GM12878 (cell line): ENCODE measurements around the gene COL11A2. TPM values are rescaled to one million over a fixed set of nuclear protein-coding genes. Genes with fewer than 3 reads are reported as not detected.

ENCODE experiments used
- ATAC-seq: fragments of 200-7000 bp; cut with Tn5 transposase; 3 replicates; pipeline ENCODE4 v1.9.1; 2020; ENCODE audit warnings: mild to moderate bottlenecking, moderate library complexity
- BruUV-seq: library from RNA; stranded (reverse); fragments of 400-500 nt; replicated peaks from 2 replicates; lab custom pipeline; 2021; lab: Mats Ljungman, UMichigan
- CTCF ChIA-PET: fragments of 300-600 bp; sonication (Branson Sonifier 250); formaldehyde crosslinking; extraction: SDS; loops from one replicate; lab custom pipeline; 2021; ENCODE audit warnings: inconsistent platforms; lab: Yijun Ruan, JAX
- POLR2A ChIA-PET: fragments of 350-600 bp; formaldehyde crosslinking; extraction: SDS; loops from one replicate; lab custom pipeline; 2021; ENCODE audit warnings: inconsistent platforms; lab: Charles Lee
- RAD21 ChIA-PET: fragments of 300-600 bp; sonication (Branson Sonifier 250); formaldehyde crosslinking; loops from one replicate; lab custom pipeline; 2023; ENCODE audit warnings: antibody characterized with exemption; ENCODE audit not compliant: unreplicated experiment; lab: Charles Lee
- SMC1A ChIA-PET: fragments of 300-600 bp; sonication (Branson Sonifier 250); formaldehyde crosslinking; loops from one replicate; lab custom pipeline; 2023; ENCODE audit not compliant: unreplicated experiment, uncharacterized antibody; lab: Charles Lee
- DNase-seq: peaks from one replicate; pipeline ENCODE4 v3.0.0-alpha.2; 2011; ENCODE audit warnings: low read depth, low spot score
- FAIRE-seq: peaks from 3 replicates; lab custom pipeline; 2011; peaks lifted over from hg19 to GRCh38; lab: Jason Lieb, UNC
- H2AFZ ChIP-seq: 2 replicates; pipeline ENCODE4 v1.6.0; 2011; ENCODE audit warnings: low read depth, low read length, control low read depth; ENCODE audit not compliant: control insufficient read depth
- H3K27ac ChIP-seq: 2 replicates; pipeline ENCODE4 v1.5.1; 2011; ENCODE audit warnings: control low read depth; ENCODE audit not compliant: control insufficient read depth, insufficient read depth
- H3K27me3 ChIP-seq, 2 experiments: replicated peaks in 1 of 2; 2 replicates each; pipeline versions ENCODE4 v1.6.0 to v1.6.1; 2011; ENCODE audit warnings: low read length in 1 of 2; ENCODE audit not compliant: control insufficient read depth in 2 of 2, insufficient read depth in 2 of 2
- H3K36me3 ChIP-seq, 2 experiments: 2 replicates each; pipeline ENCODE4 v1.5.1; 2011; ENCODE audit warnings: low read length in 1 of 2; ENCODE audit not compliant: control insufficient read depth in 2 of 2, insufficient read depth in 2 of 2
- H3K4me1 ChIP-seq: 2 replicates; pipeline ENCODE4 v1.6.1; 2011; ENCODE audit warnings: mild to moderate bottlenecking, low read length, moderate library complexity, mixed read lengths; ENCODE audit not compliant: control insufficient read depth, insufficient read depth
- H3K4me2 ChIP-seq: 2 replicates; pipeline ENCODE4 v1.6.0; 2011; ENCODE audit warnings: control low read depth; ENCODE audit not compliant: control insufficient read depth, insufficient read depth
- H3K4me3 ChIP-seq: fragments of 200-600 bp; sonication (generic); 2 replicates; pipeline ENCODE4 v1.5.1; 2016
- H3K79me2 ChIP-seq: 2 replicates; pipeline ENCODE4 v1.6.0; 2011; ENCODE audit warnings: low read length; ENCODE audit not compliant: control insufficient read depth, insufficient read depth
- H3K9ac ChIP-seq: 2 replicates; pipeline ENCODE4 v1.8.0; 2011; ENCODE audit warnings: low read length, control low read depth, mixed read lengths; ENCODE audit not compliant: control insufficient read depth, insufficient read depth
- H3K9me3 ChIP-seq: replicated peaks from 3 replicates; pipeline ENCODE4 v1.5.1; 2011; ENCODE audit warnings: mild to moderate bottlenecking, low read length; ENCODE audit not compliant: control insufficient read depth, insufficient read depth
- H4K20me1 ChIP-seq: 2 replicates; pipeline ENCODE4 v1.6.0; 2011; ENCODE audit not compliant: control insufficient read depth, insufficient read depth
- ASH2L ChIP-seq: fragments of 300-600, 200-600 bp; sonication (generic); IDR thresholded peaks from 2 replicates; pipeline ENCODE4 v1.6.1; 2017; ENCODE audit warnings: low read depth, mild to moderate bottlenecking, borderline replicate concordance
- BCLAF1 ChIP-seq: fragments of 450-650 bp; IDR thresholded peaks from 2 replicates; pipeline ENCODE4 v1.6.1; 2017; ENCODE audit warnings: antibody characterized with exemption, mild to moderate bottlenecking, moderate library complexity
- CREM ChIP-seq: IDR thresholded peaks from 2 replicates; pipeline ENCODE4 v1.6.1; 2014; ENCODE audit warnings: antibody characterized with exemption, low read depth
- EZH2 ChIP-seq: IDR thresholded peaks from 2 replicates; pipeline ENCODE4 v1.6.1; 2012; ENCODE audit warnings: low read depth, mild to moderate bottlenecking, control low read depth, inconsistent platforms, low read length, borderline replicate concordance; ENCODE audit not compliant: control insufficient read depth
- POLR2AphosphoS2 ChIP-seq: IDR thresholded peaks from 2 replicates; pipeline ENCODE4 v1.6.1; 2011; ENCODE audit warnings: low read depth, mild to moderate bottlenecking, low read length, improper control_type of control experiment, moderate library complexity
- POLR2AphosphoS5 ChIP-seq: IDR thresholded peaks from 2 replicates; pipeline ENCODE4 v1.6.1; 2011; ENCODE audit warnings: mild to moderate bottlenecking, low read length, inconsistent platforms
- RAD21 ChIP-seq: IDR thresholded peaks from 2 replicates; pipeline ENCODE4 v1.6.1; 2011; ENCODE audit warnings: mild to moderate bottlenecking, low read depth, low read length, moderate library complexity; ENCODE audit not compliant: insufficient read depth
- SREBF2 ChIP-seq: IDR thresholded peaks from 2 replicates; pipeline ENCODE4 v1.6.1; 2012; ENCODE audit warnings: mild to moderate bottlenecking, low read length
- ZNF207 ChIP-seq: fragments of 450-650 bp; IDR thresholded peaks from 2 replicates; pipeline ENCODE4 v1.6.1; 2014; ENCODE audit warnings: antibody characterized with exemption, mild to moderate bottlenecking, borderline replicate concordance
- WGBS: methylation state at CpG from one replicate; pipeline ENCODE4 v1.1.6; 2016; ENCODE audit warnings: low lambda C conversion rate; ENCODE audit not compliant: insufficient replicate concordance, insufficient coverage; ENCODE audit errors: missing lambda C conversion rate; 5-methylcytosine and 5-hydroxymethylcytosine counted together
- in situ Hi-C: fragments of 300-500 bp; cut with MboI; formaldehyde crosslinking; loops from 9 replicates; pipeline ENCODE4 v1.14.3; 2018; ENCODE audit warnings: mixed read lengths
- intact Hi-C: fragments of 100-400 bp; cut with micrococcal nuclease; formaldehyde crosslinking; loops from one replicate; pipeline ENCODE4 v1.14.2; 2022; ENCODE audit not compliant: unreplicated experiment
- polyA plus RNA-seq, 11 experiments: library from polyadenylated mRNA; depleted of rRNA in 4 of 11; unstranded in 6 of 11; stranded (reverse) in 5 of 11; fragments of >200 nt; fragmentation: Nextera tagmentation in 4 of 11; fragmentation: Illumina TruSeq in 1 of 11; extraction: Ambion mirVana in 4 of 11; extraction: Trizol in 1 of 11; gene quantifications; 1 replicate in 1 of 11; 2 replicates in 10 of 11; pipeline versions ENCODE4 v1.2.1 to v1.2.3, GENCODE V29; 2011 to 2016; ENCODE audit warnings: inconsistent platforms in 2 of 11, missing spikeins in 2 of 11, low read depth in 1 of 11
- total RNA-seq, 4 experiments: library from RNA; depleted of rRNA in 3 of 4; stranded (reverse); fragments of >200 nt in 3 of 4; fragmentation: Illumina TruSeq in 1 of 4; extraction: Trizol in 1 of 4; gene quantifications; 2 replicates each; pipeline versions ENCODE4 v1.2.1 to v1.2.3, GENCODE V29; 2013 to 2021

Gene COL11A2
- total and polyA plus RNA-seq, 10 of the 15 experiments (the other 5 are each of a cell fraction or from before 2014, with no cell fraction given), result 0.03 to 0.83 (median 0.22) TPM; not detected in 1

DNA sequence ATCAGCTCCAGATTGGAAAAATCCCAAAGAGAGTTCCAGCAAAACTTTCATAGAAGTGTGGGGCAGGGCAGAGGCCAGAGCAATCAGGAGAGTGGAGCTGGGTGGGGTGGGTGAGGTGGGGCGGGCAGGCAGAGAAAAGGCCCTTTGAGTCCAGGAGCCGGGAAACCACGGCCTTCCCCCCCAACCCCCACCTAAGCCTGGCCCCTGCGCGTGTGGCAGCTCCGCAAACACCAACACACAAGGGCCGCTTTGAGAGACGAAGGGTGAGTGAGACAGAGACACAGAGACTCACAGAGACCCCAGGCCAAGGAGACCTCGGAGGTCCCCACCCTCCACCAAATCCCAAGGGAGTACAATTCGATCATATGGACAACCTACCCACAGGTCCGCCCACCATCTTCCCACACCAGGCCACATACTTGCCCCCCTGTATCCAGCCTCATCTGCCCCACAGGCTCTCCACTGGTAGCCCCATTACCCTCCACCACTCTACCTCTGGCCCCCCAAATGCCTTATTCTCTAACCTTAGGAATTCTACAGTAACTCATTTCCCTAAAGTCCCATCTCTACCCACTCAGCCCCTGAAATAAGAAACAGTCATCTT, 1.7 kb downstream of the COL11A2 start:
- ChIA-PET RAD21 (interaction anchor here (1.2 kb wide), 1 partner anchor 58 kb away, joined by 4 read pairs; no protein-coding TSS in a partner anchor), POLR2A (no interaction called here), SMC1A (no interaction called here), CTCF (interaction anchor here (0.6 kb wide), 1 partner anchor 44 kb away, joined by 3 read pairs; no protein-coding TSS in a partner anchor)
- Histone ChIP-seq H3K4me2 (no peak overlapping the region), H4K20me1 (no peaks in the 10 kb centered on the region), H3K4me3 (no peak overlapping the region), H3K36me3 (peaks cover 8 to 11% of the 10 kb centered on the region in 2 experiments; a peak in 3 of 4 replicates), H3K4me1 (no peaks in the 10 kb centered on the region), H3K9me3 (no peaks in the 10 kb centered on the region), H3K9ac (no peak overlapping the region), H3K27me3 (peaks cover 2 to 5% of the 10 kb centered on the region in 2 experiments), H3K79me2 (no peaks in the 10 kb centered on the region), H3K27ac (no peak overlapping the region), H2AFZ (no peak overlapping the region)
- WGBS, result 31% methylated on average over 6 of the region's 11 CpGs
- ATAC-seq (no peak), DNase-seq (no peak), FAIRE-seq (no peak)
- TF ChIP-seq CREM (no peak), RAD21 (no peak), POLR2AphosphoS5 (no peak), BCLAF1 (no peak), EZH2 (no peak), SREBF2 (no peak), POLR2AphosphoS2 (no peak), ASH2L (no peak), ZNF207 (no peak)
- BruUV-seq, result no TSS peak
- in situ Hi-C loops (no loop called here), intact Hi-C loops (no loop called here)
